Tibial nerve (tissue), 4 donors: Measurements from ENCODE around the gene KL. TPM values are rescaled to one million over a fixed set of nuclear protein-coding genes. Genes with fewer than 3 reads are reported as not detected.

Experiments
- DNase-seq, 2 donors: peaks; one replicate each; pipeline ENCODE4 v3.0.0-alpha.2; 2019; ENCODE audit warnings: low spot score in 2 of 2
- H3K27ac ChIP-seq, 4 donors: fragments of 200-600 bp; sonication (generic) in 3 of 4; one replicate each; pipeline ENCODE4 v1.5.1; 2017 to 2019; ENCODE audit warnings: mild to moderate bottlenecking in 1 of 4
- H3K27me3 ChIP-seq, 2 donors: fragments of 200-600 bp; sonication (generic) in 1 of 2; one replicate each; pipeline versions ENCODE4 v1.5.1 to v1.6.0; 2017 to 2019
- H3K36me3 ChIP-seq, 3 donors: fragments of 200-600 bp; sonication (generic); one replicate each; pipeline ENCODE4 v1.5.1; 2018 to 2019
- H3K4me1 ChIP-seq, 4 donors: fragments of 200-600 bp; sonication (generic) in 3 of 4; one replicate each; pipeline ENCODE4 v1.5.1; 2017 to 2019
- H3K4me3 ChIP-seq, 4 donors: fragments of 200-600 bp; sonication (generic) in 3 of 4; one replicate each; pipeline ENCODE4 v1.5.1; 2017 to 2019; ENCODE audit warnings: mild to moderate bottlenecking in 1 of 4, moderate library complexity in 1 of 4
- H3K9me3 ChIP-seq, 4 donors: fragments of 200-600 bp; sonication (generic) in 3 of 4; one replicate each; pipeline ENCODE4 v1.5.1; 2017 to 2019
- CTCF ChIP-seq, 5 experiments: fragments of 200-600 bp in 3 of 5; fragments of 450-650 bp in 2 of 5; sonication (generic) in 3 of 5; IDR thresholded peaks; one replicate each; pipeline ENCODE4 v1.5.1; 2016 to 2019; ENCODE audit warnings: antibody characterized with exemption in 5 of 5, mild to moderate bottlenecking in 3 of 5, moderate library complexity in 2 of 5
- EP300 ChIP-seq, 2 donors: sonication (generic); formaldehyde crosslinking; IDR thresholded peaks; one replicate each; pipeline ENCODE4 v1.6.1; 2017; ENCODE audit warnings: antibody characterized with exemption in 2 of 2, mild to moderate bottlenecking in 1 of 2
- POLR2A ChIP-seq, 2 donors: fragments of 450-650 bp; IDR thresholded peaks; one replicate each; pipeline ENCODE4 v1.6.1; 2017; ENCODE audit warnings: antibody characterized with exemption in 2 of 2, mild to moderate bottlenecking in 2 of 2, moderate library complexity in 2 of 2
- WGBS, 2 donors: methylation state at CpG; one replicate each; pipeline ENCODE4 v1.1.5; 2018; 5-methylcytosine and 5-hydroxymethylcytosine counted together
- total RNA-seq, 4 donors: library from RNA; depleted of rRNA; stranded (reverse); fragments of >200 nt; gene quantifications; one replicate each; pipeline ENCODE4 v1.1.0, GENCODE V29; 2016

Gene KL
- total RNA-seq, 4 donors from 2014 or later = 5.1 to 7.3 (median 6.9) TPM

- Histone ChIP-seq H3K27ac (no peak overlapping the region), H3K36me3 (no peaks in the 10 kb centered on the region), H3K4me1 (peaks cover 0 to 9% (median 0%) of the 10 kb centered on the region in 4 donors), H3K9me3 (no peaks in the 10 kb centered on the region), H3K27me3 (no peaks in the 10 kb centered on the region), H3K4me3 (no peak overlapping the region)
- TF ChIP-seq POLR2A (IDR thresholded peaks at IDR 0.05) = no peak
- no peak for TF ChIP-seq CTCF (IDR thresholded peaks at IDR 0.05)
- no peak for TF ChIP-seq EP300 (IDR thresholded peaks at IDR 0.05)
- DNase-seq = no peak
- 82 to 83% methylated on average over 9 of the region's 9 CpGs for WGBS, 2 donors
These were observed 70.9 kb downstream of the KL start for GRCh38 chr13:33087091-33087490.

- Histone ChIP-seq H3K4me3 (no peak overlapping the region), H3K27me3 (no peaks in the 10 kb centered on the region), H3K9me3 (no peaks in the 10 kb centered on the region), H3K36me3 (no peaks in the 10 kb centered on the region), H3K27ac (no peak overlapping the region), H3K4me1 (peaks cover 0 to 9% (median 0%) of the 10 kb centered on the region in 4 donors)
- WGBS, 2 donors = 43 to 56% methylated on average over 3 of the region's 3 CpGs
- DNase-seq = no peak
- TF ChIP-seq EP300 (IDR thresholded peaks at IDR 0.05) (no peak), POLR2A (IDR thresholded peaks at IDR 0.05) (no peak), CTCF (IDR thresholded peaks at IDR 0.05) (no peak)
These were observed 71.6 kb downstream of the KL start for GRCh38 chr13:33087790-33088189.

- TF ChIP-seq EP300 (IDR thresholded peaks at IDR 0.05) = no peak
- no peak for TF ChIP-seq POLR2A (IDR thresholded peaks at IDR 0.05)
- no peak for TF ChIP-seq CTCF (IDR thresholded peaks at IDR 0.05)
- no peaks in the 10 kb centered on the region for H3K36me3 ChIP-seq
- 95 to 96% methylated on average over 3 of the region's 3 CpGs for WGBS, 2 donors
- H3K9me3 ChIP-seq = no peaks in the 10 kb centered on the region
- H3K4me1 ChIP-seq = peaks cover 0 to 9% (median 0%) of the 10 kb centered on the region in 4 donors
- no peak for DNase-seq
- H3K27ac ChIP-seq = no peak overlapping the region
- no peak overlapping the region for H3K4me3 ChIP-seq
- H3K27me3 ChIP-seq = no peaks in the 10 kb centered on the region
These were observed 73.1 kb downstream of the KL start for GRCh38 chr13:33089311-33089710.

- DNase-seq = no peak
- no peaks in the 10 kb centered on the region for H3K36me3 ChIP-seq
- peaks cover 0 to 9% (median 0%) of the 10 kb centered on the region in 4 donors for H3K4me1 ChIP-seq
- H3K9me3 ChIP-seq = no peaks in the 10 kb centered on the region
- 37 to 39% methylated on average over 4 of the region's 4 CpGs for WGBS, 2 donors
- no peak overlapping the region for H3K4me3 ChIP-seq
- H3K27ac ChIP-seq = no peak overlapping the region
- TF ChIP-seq CTCF (IDR thresholded peaks at IDR 0.05) (no peak), EP300 (IDR thresholded peaks at IDR 0.05) (no peak), POLR2A (IDR thresholded peaks at IDR 0.05) (no peak)
- no peaks in the 10 kb centered on the region for H3K27me3 ChIP-seq
These were observed 74.7 kb downstream of the KL start for GRCh38 chr13:33090755-33091414.

- no peak for DNase-seq
- no peaks in the 10 kb centered on the region for H3K27me3 ChIP-seq
- H3K9me3 ChIP-seq = no peaks in the 10 kb centered on the region
- H3K36me3 ChIP-seq = no peaks in the 10 kb centered on the region
- no peak overlapping the region for H3K27ac ChIP-seq
- TF ChIP-seq POLR2A (IDR thresholded peaks at IDR 0.05) (no peak), EP300 (IDR thresholded peaks at IDR 0.05) (no peak)
- H3K4me1 ChIP-seq = peaks cover 0 to 9% (median 0%) of the 10 kb centered on the region in 4 donors
- 93% methylated on average over 5 of the region's 5 CpGs for WGBS, 2 donors
- no peak overlapping the region for H3K4me3 ChIP-seq
These were observed 75.2 kb downstream of the KL start for GRCh38 chr13:33091415-33091774.
